B cell (primary cell): ENCODE measurements around the gene RHOT1. TPM values are rescaled to one million over a fixed set of nuclear protein-coding genes. Genes with fewer than 3 reads are reported as not detected.
A peak's percentile ranks its signal among the peaks of the same experiment; 100 is the strongest.

Experiments
- ATAC-seq: fragments of 200-7000 bp; cut with Tn5 transposase; one replicate; pipeline ENCODE4 v1.10.0; 2021; ENCODE audit warnings: low read depth, mild to moderate bottlenecking, moderate number of reproducible peaks, moderate library complexity
- CTCF ChIA-PET: fragments of 350-600 bp; sonication (Branson Sonifier 250); formaldehyde crosslinking; loops from one replicate; lab custom pipeline; 2021; ENCODE audit warnings: antibody characterized with exemption, inconsistent platforms; lab: Charles Lee
- POLR2A ChIA-PET: fragments of 350-600 bp; sonication (Branson Sonifier 250); formaldehyde crosslinking; loops from one replicate; lab custom pipeline; 2021; ENCODE audit warnings: antibody characterized with exemption; lab: Charles Lee
- DNase-seq: peaks from one replicate; pipeline ENCODE4 v3.0.0; 2013
- H2AFZ ChIP-seq: 2 replicates; pipeline ENCODE4 v1.6.1; 2012; ENCODE audit warnings: mild to moderate bottlenecking, low read depth, low read length; ENCODE audit not compliant: insufficient read depth, poor library complexity, severe bottlenecking
- H3K27ac ChIP-seq, 2 donors: 1 replicate in 1 of 2; 2 replicates in 1 of 2; pipeline ENCODE4 v1.5.1; 2012 to 2013; ENCODE audit warnings: low read length in 2 of 2, mild to moderate bottlenecking in 2 of 2, moderate library complexity in 1 of 2
- H3K27me3 ChIP-seq, 4 experiments: fragments of 200-600 bp in 1 of 4; sonication (generic) in 1 of 4; replicated peaks in 1 of 4; 1 replicate in 2 of 4; 2 replicates in 2 of 4; pipeline versions ENCODE4 v1.6.1 to v1.7.0; 2013 to 2016; ENCODE audit warnings: low read length in 3 of 4, mild to moderate bottlenecking in 2 of 4, mixed read lengths in 1 of 4, moderate library complexity in 1 of 4; ENCODE audit not compliant: insufficient read depth in 4 of 4, control insufficient read depth in 3 of 4; ENCODE audit errors: control extremely low read depth in 1 of 4
- H3K36me3 ChIP-seq, 2 experiments: replicated peaks in 1 of 2; 1 replicate in 1 of 2; 2 replicates in 1 of 2; pipeline versions ENCODE4 v1.6.1 to v1.7.1; 2013; ENCODE audit warnings: low read length in 1 of 2; ENCODE audit not compliant: insufficient read depth in 2 of 2, control insufficient read depth in 1 of 2; ENCODE audit errors: control extremely low read depth in 1 of 2, extremely low read depth in 1 of 2
- H3K4me1 ChIP-seq, 2 donors: fragments of 200-600 bp in 1 of 2; sonication (generic) in 1 of 2; 1 replicate in 1 of 2; 2 replicates in 1 of 2; pipeline versions ENCODE4 v1.5.1 to v1.6.1; 2013 to 2017; ENCODE audit warnings: low read length in 2 of 2; ENCODE audit not compliant: control insufficient read depth in 2 of 2, insufficient read depth in 2 of 2
- H3K4me2 ChIP-seq: replicated peaks from 2 replicates; pipeline ENCODE3; 2012; ENCODE audit warnings: mild to moderate bottlenecking, low read depth, low read length; ENCODE audit not compliant: poor library complexity, severe bottlenecking
- H3K4me3 ChIP-seq, 5 experiments: fragments of 200-600 bp in 1 of 5; sonication (generic) in 1 of 5; 1 replicate in 3 of 5; 2 replicates in 2 of 5; pipeline versions ENCODE4 v1.5.1 to v1.7.0; 2011 to 2016; ENCODE audit warnings: low read length in 4 of 5, mild to moderate bottlenecking in 4 of 5, low read depth in 2 of 5, control low read depth in 1 of 5, moderate library complexity in 1 of 5; ENCODE audit not compliant: insufficient read depth in 1 of 5; ENCODE audit errors: control extremely low read depth in 1 of 5, extremely low read depth in 1 of 5
- H3K79me2 ChIP-seq: fragments of 200-600 bp; sonication (generic); one replicate; pipeline ENCODE4 v1.6.0; 2016; ENCODE audit warnings: low read length; ENCODE audit not compliant: control insufficient read depth, insufficient read depth
- H3K9ac ChIP-seq: fragments of 200-600 bp; sonication (generic); 2 replicates; pipeline ENCODE4 v1.6.1; 2017; ENCODE audit warnings: mild to moderate bottlenecking, low read length, moderate library complexity
- H3K9me3 ChIP-seq, 3 donors: one replicate each; pipeline versions ENCODE4 v1.6.1 to v1.7.1; 2013; ENCODE audit warnings: low read length in 2 of 3; ENCODE audit not compliant: control insufficient read depth in 2 of 3, insufficient read depth in 1 of 3; ENCODE audit errors: control extremely low read depth in 1 of 3
- H4K20me1 ChIP-seq: 2 replicates; pipeline ENCODE4 v1.6.0; 2012; ENCODE audit warnings: mild to moderate bottlenecking, low read length; ENCODE audit not compliant: insufficient read depth, control insufficient read depth, poor library complexity, severe bottlenecking
- H3K27ac Mint-ChIP-seq: one replicate; pipeline ENCODE4 v1.8.0; 2021; ENCODE audit warnings: mixed read lengths
- H3K27me3 Mint-ChIP-seq: one replicate; pipeline ENCODE4 v1.8.0; 2021; ENCODE audit warnings: mixed read lengths
- H3K4me1 Mint-ChIP-seq: one replicate; pipeline ENCODE4 v1.8.0; 2021; ENCODE audit warnings: mixed read lengths
- H3K4me3 Mint-ChIP-seq: one replicate; pipeline ENCODE4 v1.8.0; 2021; ENCODE audit warnings: mixed read lengths
- H3K9me3 Mint-ChIP-seq: one replicate; pipeline ENCODE4 v1.8.0; 2022; ENCODE audit warnings: mixed read lengths; ENCODE audit not compliant: insufficient read depth
- CTCF ChIP-seq: fragments of 200-600 bp; IDR thresholded peaks from one replicate; pipeline ENCODE4 v1.8.0; 2022; ENCODE audit warnings: antibody characterized with exemption, mild to moderate bottlenecking
- EZH2 ChIP-seq: IDR thresholded peaks from 2 replicates; pipeline ENCODE4 v1.6.1; 2012; ENCODE audit warnings: borderline replicate concordance, low read depth, mild to moderate bottlenecking, moderate library complexity, low read length; ENCODE audit not compliant: insufficient read depth, poor library complexity, severe bottlenecking
- WGBS: methylation state at CpG from one replicate; pipeline ENCODE4 v1.1.5; 2013; ENCODE audit warnings: missing lambda C conversion rate; ENCODE audit not compliant: insufficient coverage; 5-methylcytosine and 5-hydroxymethylcytosine counted together
- intact Hi-C: fragments of 100-400 bp; cut with micrococcal nuclease; formaldehyde crosslinking; loops from one replicate; pipeline ENCODE4 v1.10.0; 2022
- polyA plus RNA-seq: library from polyadenylated mRNA; depleted of rRNA; stranded (reverse); fragments of >200 nt; gene quantifications from 2 replicates; pipeline ENCODE4 v1.2.3, GENCODE V29; 2012
- total RNA-seq, 2 donors: library from RNA; stranded (reverse); fragments of 120-200 nt in 1 of 2; gene quantifications; 1 replicate in 1 of 2; 2 replicates in 1 of 2; pipeline versions ENCODE4 v1.2.3 to v1.2.4, GENCODE V29; 2013 to 2022

RHOT1 gene
- total and polyA plus RNA-seq, 2 donors (not counting 1 experiment from before 2014, with no cell fraction given): 24.6 to 24.7 TPM

- Histone ChIP-seq H3K4me3 (no peak overlapping the region), H3K9me3 (peaks cover 0 to 6% (median 0%) of the 10 kb centered on the region in 3 donors), H3K27ac (no peak overlapping the region), H3K27me3 (no peaks in the 10 kb centered on the region), H4K20me1 (no peaks in the 10 kb centered on the region), H3K79me2 (no peaks in the 10 kb centered on the region), H3K9ac (no peak overlapping the region), H3K36me3 (no peaks in the 10 kb centered on the region), H3K4me1 (no peaks in the 10 kb centered on the region), H3K4me2 (no peak overlapping the region), H2AFZ (no peak overlapping the region)
- ATAC-seq (peak; percentile 93), DNase-seq (peak; percentile 76)
- no peaks in the 10 kb centered on the region for H3K9me3 Mint-ChIP-seq
- peaks cover 13% of the 10 kb centered on the region for H3K27me3 Mint-ChIP-seq
- ChIA-PET POLR2A (no interaction called here), CTCF (interaction anchor here (0.6 to 3.8 kb wide), 10 partner anchors 16 to 211 kb away, joined by 3 to 36 read pairs (median 4); no protein-coding TSS in a partner anchor)
- TF ChIP-seq EZH2 (no peak), CTCF (peak; percentile 97)
- no peak overlapping the region for H3K27ac Mint-ChIP-seq
- 57% methylated on average over 10 of the region's 12 CpGs for WGBS
- intact Hi-C loops: loop anchor here (1.0 to 10.0 kb wide), 4 partner anchors 66 to 502 kb away; partner anchors contain the start of genes PSMD11 and ZNF207
- no peak overlapping the region for H3K4me3 Mint-ChIP-seq
- H3K4me1 Mint-ChIP-seq: no peaks in the 10 kb centered on the region
Measured at GRCh38 chr17:32253117-32253611, 110.9 kb downstream of the RHOT1 start.

DNA sequence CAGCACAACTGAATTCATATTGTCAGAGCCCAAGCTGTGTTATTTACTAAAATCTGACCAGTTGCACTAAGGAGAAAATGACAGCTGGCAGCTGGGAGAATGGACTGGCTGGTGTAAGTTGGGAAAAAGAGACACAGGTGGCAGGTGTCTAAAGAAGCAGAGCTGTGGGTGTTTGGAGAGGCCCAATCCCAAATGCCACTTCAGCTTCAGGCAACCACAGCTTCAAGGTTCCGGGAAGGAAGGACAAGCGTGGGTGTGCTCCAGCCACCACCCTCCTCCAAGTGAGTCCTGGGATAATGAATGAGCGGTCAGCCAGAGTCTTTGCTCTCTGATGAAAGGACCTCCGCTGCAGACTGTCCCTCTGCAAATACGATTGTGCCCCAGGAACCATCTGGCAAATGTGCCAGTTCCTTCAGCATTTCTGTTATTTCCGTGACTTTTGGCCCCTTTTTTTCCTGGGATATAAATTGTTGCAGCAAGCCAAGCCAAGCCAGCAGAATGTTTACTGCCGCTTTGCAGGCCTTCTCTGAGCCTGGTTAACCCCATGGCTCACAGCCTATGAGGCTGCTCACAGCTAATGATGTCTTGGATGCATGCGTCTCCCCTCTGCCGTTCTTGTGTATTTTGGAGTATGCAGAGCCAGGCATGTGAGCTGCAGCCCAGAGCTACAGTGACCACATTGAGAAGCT lies 113.9 kb downstream of the RHOT1 start:
- no peak overlapping the region for H3K27ac Mint-ChIP-seq
- ChIA-PET POLR2A (no interaction called here), CTCF (interaction anchor here (0.6 to 1.8 kb wide), 4 partner anchors 11 to 63 kb away, joined by 3 to 7 read pairs (median 3); no protein-coding TSS in a partner anchor)
- peaks cover 25% of the 10 kb centered on the region for H3K27me3 Mint-ChIP-seq
- Histone ChIP-seq H3K9ac (no peak overlapping the region), H3K9me3 (peaks cover 0 to 6% (median 0%) of the 10 kb centered on the region in 3 donors), H3K4me3 (no peak overlapping the region), H4K20me1 (no peaks in the 10 kb centered on the region), H3K27me3 (no peaks in the 10 kb centered on the region), H3K4me1 (no peaks in the 10 kb centered on the region), H3K79me2 (no peaks in the 10 kb centered on the region), H3K4me2 (no peak overlapping the region), H2AFZ (no peak overlapping the region), H3K27ac (no peak overlapping the region), H3K36me3 (no peaks in the 10 kb centered on the region)
- intact Hi-C loops: loop anchor here (10.0 kb wide), 1 partner anchor 499 kb away; no protein-coding TSS in a partner anchor
- TF ChIP-seq CTCF (no peak), EZH2 (no peak)
- no peak for ATAC-seq
- no peak overlapping the region for H3K4me3 Mint-ChIP-seq
- H3K9me3 Mint-ChIP-seq: no peaks in the 10 kb centered on the region
- DNase-seq: no peak
- no peaks in the 10 kb centered on the region for H3K4me1 Mint-ChIP-seq
- WGBS: 95% methylated on average over 7 of the region's 9 CpGs
